Left lobe of liver (tissue), 2 donors: Measurements from ENCODE around the gene TENT4B. TPM values are rescaled to one million over a fixed set of nuclear protein-coding genes. Genes with fewer than 3 reads are reported as not detected.
"Not testable (repeated sequence)": the region's sequence is repeated elsewhere in the genome, so short reads cannot be mapped to it uniquely, and the experiment has no call there.

Experiments used
- ATAC-seq: fragments of 200-7000 bp; cut with Tn5 transposase; one replicate; pipeline ENCODE4 v1.9.1; 2020; ENCODE audit warnings: mild to moderate bottlenecking, moderate library complexity
- DNase-seq: peaks from one replicate; pipeline ENCODE4 v3.0.0-alpha.2; 2020; ENCODE audit warnings: low spot score
- total RNA-seq: library from RNA; stranded (reverse); gene quantifications from one replicate; pipeline ENCODE4 v1.2.1, GENCODE V29; 2021
- donor health status: DM: no; HTN: no; CAD: no; lungs with moderate emphysema.
- donor health status: DM: no; HTN: yes; CAD: no.

The TENT4B gene
- total RNA-seq = 9.3 TPM

GRCh38 chr16:50152807-50153595 lies at the start of gene TENT4B:
TENT4B (plus strand) TSS chr16:50153306; CDS start chr16:50153622, 316 bp downstream.
- peak; percentile 90 for DNase-seq
- peak; percentile 85 for ATAC-seq

GRCh38 chr16:50103764-50104163 lies 49.3 kb upstream of the TENT4B start:
- ATAC-seq = peak; percentile 39

GRCh38 chr16:50114357-50115129 lies 38.6 kb upstream of the TENT4B start:
- ATAC-seq = no peak

More at GRCh38 chr16:50103764-50104163, 49.3 kb upstream of the TENT4B start:
- no peak for DNase-seq

GRCh38 chr16:50120711-50121110 lies 32.4 kb upstream of the TENT4B start:
- DNase-seq (no peak), ATAC-seq (no peak)

More at GRCh38 chr16:50114357-50115129, 38.6 kb upstream of the TENT4B start:
- no peak for DNase-seq

GRCh38 chr16:50121278-50121677 lies 31.8 kb upstream of the TENT4B start:
- ATAC-seq = no peak
- no peak for DNase-seq

GRCh38 chr16:50121721-50122445 lies 31.2 kb upstream of the TENT4B start:
- ATAC-seq = no peak
- DNase-seq = no peak

GRCh38 chr16:50123417-50123816 lies 29.7 kb upstream of the TENT4B start:
- ATAC-seq (no peak), DNase-seq (no peak)

GRCh38 chr16:50124769-50125168 lies 28.3 kb upstream of the TENT4B start:
- ATAC-seq = no peak
- DNase-seq = no peak

- ATAC-seq = no peak
- no peak for DNase-seq
Measured at GRCh38 chr16:50126183-50126582, 26.9 kb upstream of the TENT4B start.

- not testable (repeated sequence) for DNase-seq, ATAC-seq
Measured at GRCh38 chr16:50132571-50132970, 20.5 kb upstream of the TENT4B start.

GRCh38 chr16:50133214-50133613 lies 19.9 kb upstream of the TENT4B start:
- no peak for DNase-seq
- ATAC-seq = no peak

GRCh38 chr16:50136399-50136798 lies 16.7 kb upstream of the TENT4B start:
- no peak for DNase-seq
- peak; percentile 47 for ATAC-seq

GRCh38 chr16:50137268-50137667 lies 15.8 kb upstream of the TENT4B start:
- DNase-seq = no peak

GRCh38 chr16:50139580-50139979 lies 13.5 kb upstream of the TENT4B start:
- no peak for DNase-seq
- ATAC-seq = no peak

More at GRCh38 chr16:50137268-50137667, 15.8 kb upstream of the TENT4B start:
- ATAC-seq = no peak

- ATAC-seq = no peak
- no peak for DNase-seq
Measured at GRCh38 chr16:50144211-50144610, 8.9 kb upstream of the TENT4B start.

- ATAC-seq = peak; percentile 36
- DNase-seq = no peak
Measured at GRCh38 chr16:50146479-50147435, 6.3 kb upstream of the TENT4B start.

- ATAC-seq (no peak), DNase-seq (no peak)
Measured at GRCh38 chr16:50151322-50151721, 1.8 kb upstream of the TENT4B start.

GRCh38 chr16:50151756-50152155 lies 1.4 kb upstream of the TENT4B start:
- DNase-seq (no peak), ATAC-seq (no peak)

- DNase-seq = no peak
- peak; percentile 22 for ATAC-seq
Measured at GRCh38 chr16:50152351-50152806, 727 bp upstream of the TENT4B start.
